HG02981 (cell line): ENCODE measurements around the gene ZNF235.
"Not testable (repeated sequence)": the region's sequence is repeated elsewhere in the genome, so short reads cannot be mapped to it uniquely, and the experiment has no call there.

Experiments used
- ATAC-seq: cut with Tn5 transposase; IDR thresholded peaks from one replicate; pipeline ENCODE4 v1.9.1; 2021; ENCODE audit warnings: mild to moderate bottlenecking, moderate library complexity; ENCODE audit not compliant: unreplicated experiment

The ZNF235 gene

DNA sequence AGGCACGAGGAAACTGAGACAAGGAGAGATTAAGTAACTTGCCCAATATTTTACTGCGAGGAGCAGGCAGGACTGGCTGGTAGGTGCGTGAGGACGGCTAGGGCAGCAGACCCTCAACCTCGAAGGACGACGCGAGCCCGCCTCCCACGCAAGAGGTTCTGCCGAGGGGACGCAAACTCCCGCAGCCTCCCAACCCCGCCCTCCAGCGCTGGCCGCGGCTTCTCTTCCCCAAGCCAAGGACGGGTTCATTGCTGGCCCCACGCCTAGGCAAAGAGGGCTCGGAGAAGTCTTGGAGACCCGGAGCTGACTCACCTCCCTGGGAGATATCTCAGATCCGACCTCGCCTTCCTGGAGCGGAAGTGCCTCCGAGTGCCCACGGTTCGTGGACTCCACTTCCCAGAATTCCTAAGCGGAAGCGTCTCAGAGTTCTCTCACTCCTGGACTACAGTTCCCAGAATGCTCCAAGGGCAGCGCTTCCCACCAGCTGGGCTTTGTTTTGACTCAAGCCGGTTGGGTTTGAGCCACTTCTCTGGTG is at the start of gene ZNF235:
TSS of gene ZNF235 (minus strand) at position 367 of the 535 bp plus-strand sequence. CDS start 1,621 bp downstream, outside the sequence.
- peak; percentile 86 for ATAC-seq

DNA sequence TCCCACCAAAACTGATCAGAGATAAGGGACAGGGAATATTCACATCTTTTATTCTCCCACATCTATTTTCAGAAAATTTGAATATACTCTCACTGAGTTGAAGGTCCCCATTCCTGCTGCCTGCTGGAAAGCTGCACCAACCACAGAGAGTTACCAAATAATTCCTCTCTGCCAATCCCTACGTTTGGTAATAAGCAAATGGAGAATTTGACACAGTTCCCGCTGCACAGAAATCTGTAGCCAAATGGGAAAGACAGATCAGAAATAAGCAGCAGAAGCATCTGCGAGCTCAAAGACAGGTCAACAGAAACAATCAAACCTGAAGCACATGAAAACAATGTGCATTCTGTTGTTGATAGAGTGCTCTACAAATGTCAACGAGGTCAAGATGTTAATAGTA is 41.7 kb upstream of the ZNF235 start:
- no peak for ATAC-seq

DNA sequence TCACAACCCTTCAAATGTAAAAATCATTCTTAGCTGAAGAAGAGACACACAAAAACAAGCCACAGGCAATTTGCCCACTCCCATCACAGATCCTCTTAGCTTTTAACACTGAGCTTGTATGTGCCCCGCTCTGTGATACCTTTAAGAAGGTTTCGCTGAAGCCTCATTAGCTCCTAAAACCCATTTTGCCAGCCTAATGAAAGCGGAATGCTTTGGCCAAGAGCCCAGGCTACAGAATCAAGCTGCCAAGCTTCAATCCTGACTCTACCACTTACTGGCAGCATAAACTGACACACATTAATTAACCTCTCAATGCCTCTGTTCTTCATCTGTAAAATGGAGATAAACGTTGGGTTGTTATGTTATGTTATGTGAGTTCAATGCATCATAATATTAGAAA is 41.1 kb upstream of the ZNF235 start:
- ATAC-seq = no peak

- ATAC-seq = no peak
Measured at GRCh38 chr19:44344255-44344654, 39.4 kb upstream of the ZNF235 start.

DNA sequence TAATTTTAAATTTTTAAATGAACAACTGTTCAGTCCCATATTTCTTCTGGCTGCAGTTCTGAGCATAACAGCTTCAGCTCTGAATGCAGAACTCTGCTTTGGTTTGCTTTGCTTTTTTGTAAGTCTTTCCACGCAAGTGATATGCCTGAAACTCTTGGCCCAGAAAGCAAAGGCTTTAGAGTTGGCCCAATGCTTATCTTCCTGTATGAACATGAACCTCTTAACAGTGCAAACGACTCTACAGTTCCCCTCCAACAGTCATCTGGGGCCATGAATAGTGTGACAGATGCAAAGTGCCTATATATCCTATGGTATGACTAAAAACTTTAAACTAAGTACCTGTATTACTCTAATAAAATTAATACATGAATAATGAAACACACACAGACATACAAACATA is 37.0 kb upstream of the ZNF235 start:
- ATAC-seq = no peak

DNA sequence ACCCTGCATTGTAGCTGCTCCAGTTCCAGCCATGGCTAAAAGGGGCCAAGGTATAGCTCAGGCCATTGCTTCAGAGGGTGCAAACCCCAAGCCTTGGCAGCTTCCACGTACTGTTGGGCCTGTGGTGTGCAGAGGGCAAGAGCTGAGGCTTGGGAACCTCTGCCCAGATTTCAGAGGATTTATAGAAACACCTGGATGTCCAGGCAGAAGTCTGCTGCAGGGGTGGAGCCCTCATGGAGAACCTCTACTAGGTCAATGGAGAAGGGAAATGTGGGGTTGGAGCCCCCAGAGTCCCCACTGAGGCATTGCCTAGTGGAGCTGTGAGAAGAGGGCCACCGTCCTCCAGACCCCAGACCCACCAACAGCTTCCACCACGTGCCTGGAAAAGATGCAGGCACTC is 29.8 kb upstream of the ZNF235 start:
- not testable (repeated sequence) for ATAC-seq

DNA sequence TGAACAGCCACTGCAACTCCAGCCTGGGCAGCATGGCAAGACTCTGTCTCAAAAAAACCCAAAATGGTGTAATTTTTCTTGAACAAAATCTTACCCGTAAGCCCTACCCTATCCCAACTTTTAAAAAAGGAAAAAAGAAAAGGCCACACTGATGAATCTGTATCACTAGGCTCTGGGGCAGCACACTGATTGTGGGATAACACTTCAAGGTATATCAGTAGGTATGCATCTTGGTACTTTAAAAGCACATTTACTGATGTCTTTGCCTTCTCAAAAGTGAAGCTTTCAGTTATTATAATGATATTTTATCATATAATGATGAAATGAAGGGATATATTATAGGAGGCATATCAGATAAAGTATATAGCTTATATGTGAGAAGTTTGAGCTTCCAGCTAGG is 27.3 kb upstream of the ZNF235 start:
- ATAC-seq = no peak

DNA sequence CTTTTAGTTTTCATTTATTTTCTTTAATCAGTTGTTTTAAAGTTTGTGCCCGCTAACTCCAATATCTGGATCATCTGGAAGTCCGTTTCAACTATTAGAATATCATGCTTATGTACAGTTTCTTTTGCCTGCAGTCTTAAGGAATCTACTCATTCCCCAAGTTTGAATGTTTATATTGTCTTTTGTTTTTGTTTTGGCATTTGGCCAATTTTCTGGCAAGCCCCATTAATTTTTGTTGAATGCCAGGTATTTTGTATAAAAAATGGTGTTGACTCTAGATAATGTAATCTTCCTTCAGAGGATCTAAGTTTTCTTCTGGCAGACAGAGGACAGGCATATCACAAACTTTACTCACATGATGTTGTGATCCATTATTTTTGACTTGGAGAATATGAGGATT is 11.1 kb upstream of the ZNF235 start:
- no peak for ATAC-seq

DNA sequence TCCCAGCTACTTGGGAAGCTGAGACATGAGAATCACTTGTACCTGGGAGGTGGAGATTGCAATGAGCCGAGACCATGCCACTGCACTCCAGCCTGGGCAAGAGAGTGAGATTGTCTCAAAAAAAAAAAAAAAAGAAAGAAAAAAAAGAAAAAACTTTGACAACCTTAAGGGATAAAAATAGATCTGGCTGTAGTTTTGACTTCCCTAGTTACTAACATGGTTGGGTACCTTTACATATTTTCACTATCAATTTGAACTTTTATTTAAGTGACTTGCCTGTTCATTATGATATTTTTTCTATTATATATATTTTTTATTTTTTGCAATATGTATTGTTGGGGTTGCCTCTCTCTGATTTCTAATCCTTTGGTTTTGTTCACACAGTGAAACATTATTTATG is 8.4 kb upstream of the ZNF235 start:
- no peak for ATAC-seq

DNA sequence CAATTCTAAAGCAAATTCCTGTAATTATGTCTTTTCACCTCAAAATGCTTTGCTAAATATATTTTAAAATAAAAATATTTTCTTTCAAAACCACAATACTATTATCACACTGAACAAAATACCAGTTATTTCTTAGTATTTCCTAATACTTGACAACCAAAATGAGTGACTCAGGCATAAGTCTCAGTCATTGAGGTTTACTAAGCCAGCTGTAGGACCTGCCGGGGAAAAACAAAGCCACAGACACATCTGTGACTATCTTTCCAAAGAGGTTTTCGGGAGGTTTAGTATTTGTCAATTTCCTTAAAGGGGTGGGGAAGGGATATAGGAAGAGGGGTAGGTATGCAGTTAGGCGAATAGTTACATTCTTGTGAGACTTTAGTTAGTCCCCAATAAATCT is 3.2 kb upstream of the ZNF235 start:
- ATAC-seq = no peak

- ATAC-seq = no peak
Measured at GRCh38 chr19:44306283-44306682, 1.5 kb upstream of the ZNF235 start.

DNA sequence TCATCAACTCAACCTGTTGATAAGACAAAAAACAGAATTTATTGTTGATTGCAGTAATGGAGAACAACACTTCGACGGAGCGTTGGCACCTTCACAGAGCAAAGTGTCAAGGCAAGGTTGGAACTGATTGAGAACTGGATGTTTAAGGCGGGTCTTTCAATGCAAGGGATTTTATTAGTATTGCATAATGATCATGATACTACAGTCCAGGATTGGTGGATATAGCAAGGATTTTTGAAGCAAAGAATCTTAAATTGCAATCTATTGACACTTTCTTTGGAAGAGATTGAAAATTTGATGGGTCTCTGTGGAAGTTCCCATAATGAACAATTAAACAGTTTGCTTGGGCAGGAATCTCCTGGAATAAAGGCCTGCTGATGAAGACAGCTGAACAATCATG is 632 bp upstream of the ZNF235 start:
- no peak for ATAC-seq

DNA sequence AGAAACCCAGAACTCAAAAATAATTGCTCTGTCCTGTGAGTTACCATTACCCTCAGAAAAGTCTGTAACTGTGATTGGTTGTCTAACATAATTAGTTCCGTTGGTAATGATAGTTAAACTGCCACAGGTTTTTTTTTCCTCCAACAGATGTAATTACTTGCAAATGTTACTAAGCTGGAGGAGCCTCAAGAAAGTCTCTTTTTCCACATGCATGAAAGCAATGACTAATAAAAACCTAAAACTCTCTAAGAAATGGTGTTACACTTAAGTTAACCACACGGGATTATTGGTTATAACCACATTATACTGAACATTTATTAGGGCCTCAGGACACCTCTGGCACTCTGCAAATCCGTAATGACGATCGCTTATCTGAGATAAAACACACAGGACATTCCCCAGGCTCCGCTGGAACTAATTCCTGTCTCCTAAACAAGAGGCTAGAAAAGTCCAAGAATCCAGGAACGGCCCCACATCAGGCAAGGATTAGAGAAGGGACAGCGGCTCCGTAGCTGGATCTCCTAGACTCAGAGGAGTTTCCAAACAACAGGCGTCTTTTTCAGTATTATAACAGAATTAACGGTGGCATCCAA is 753 bp downstream of the ZNF235 start:
- ATAC-seq = no peak

DNA sequence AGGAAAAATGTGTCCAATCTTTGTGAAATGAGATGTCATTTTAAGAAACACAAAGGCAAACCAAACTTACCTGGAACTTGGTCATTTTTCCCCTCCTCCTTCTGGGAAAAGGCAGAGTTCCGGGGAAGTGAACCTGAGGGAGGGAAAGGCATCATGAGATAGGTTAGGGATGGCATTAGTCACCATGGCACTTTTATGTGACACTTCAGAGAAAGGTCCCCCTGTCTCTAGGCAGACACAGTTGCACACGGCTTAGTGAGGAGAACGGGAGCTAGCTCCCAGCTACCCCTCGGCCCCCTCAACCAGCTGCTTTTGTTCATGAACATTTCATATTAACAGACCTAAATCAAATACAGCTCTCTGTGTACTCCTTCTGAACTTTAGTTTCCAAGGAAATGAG is 1.5 kb downstream of the ZNF235 start:
- no peak for ATAC-seq

DNA sequence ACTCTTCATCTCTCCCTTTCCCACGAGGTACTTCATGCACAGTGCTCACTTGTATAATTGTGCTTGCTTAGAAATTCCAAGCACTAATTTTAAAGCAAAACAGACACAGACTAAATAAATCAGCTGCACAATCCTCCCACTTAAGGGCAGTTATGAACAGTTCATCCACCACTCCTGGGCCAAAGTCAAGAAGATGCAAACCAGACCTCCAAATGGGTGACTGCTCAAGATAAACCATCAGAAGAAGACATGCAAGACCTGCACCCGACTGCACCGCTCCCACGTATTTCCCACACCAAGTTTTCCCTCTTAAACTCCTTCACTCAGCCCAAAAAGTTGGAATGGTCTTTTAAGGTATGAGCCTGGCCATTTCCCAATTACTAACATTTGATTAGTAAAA is 19.9 kb downstream of the ZNF235 start:
- no peak for ATAC-seq

DNA sequence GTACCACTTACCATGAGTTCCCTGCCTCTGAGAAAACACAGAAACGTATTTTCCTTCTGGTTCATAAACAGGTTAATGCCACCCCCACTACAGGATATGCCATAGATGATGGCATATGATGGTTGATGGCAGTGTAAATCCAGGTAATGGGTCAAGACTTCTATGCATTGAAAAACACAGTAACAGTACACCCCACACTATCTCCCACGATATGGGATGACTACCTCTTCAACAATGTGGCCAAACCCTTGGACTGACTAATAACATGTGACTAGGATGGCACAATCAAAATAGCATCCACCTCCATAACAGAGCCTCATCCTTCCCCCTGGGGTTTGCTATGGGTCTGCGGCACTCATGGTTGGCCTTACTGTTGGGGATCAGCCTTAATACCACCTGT is 22.0 kb downstream of the ZNF235 start:
- no peak for ATAC-seq

- ATAC-seq = no peak
Measured at GRCh38 chr19:44280916-44281315, 23.9 kb downstream of the ZNF235 start.

GRCh38 chr19:44278181-44278690 is 26.6 kb downstream of the ZNF235 start:
- ATAC-seq = no peak

DNA sequence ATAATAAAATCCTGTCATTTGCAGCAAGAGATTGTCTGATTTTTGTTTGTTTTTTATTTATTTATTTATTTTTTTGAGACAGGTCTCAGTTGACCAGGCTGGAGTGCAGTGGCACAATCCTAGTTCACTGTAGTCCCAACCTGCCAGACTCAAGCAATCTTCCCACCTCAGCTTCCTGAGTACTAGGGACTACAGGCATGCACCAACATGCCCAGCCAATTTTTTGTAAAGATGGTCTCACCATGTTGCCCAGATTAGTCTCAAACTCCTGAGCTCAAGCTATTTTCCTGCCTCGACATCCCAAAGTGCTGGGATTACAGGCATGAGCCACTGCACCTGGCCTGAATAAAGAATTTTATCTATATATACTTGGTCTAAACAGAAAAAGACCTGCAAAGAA is 27.5 kb downstream of the ZNF235 start:
- ATAC-seq = no peak

GRCh38 chr19:44260695-44261446 is 44.0 kb downstream of the ZNF235 start:
- ATAC-seq = no peak

DNA sequence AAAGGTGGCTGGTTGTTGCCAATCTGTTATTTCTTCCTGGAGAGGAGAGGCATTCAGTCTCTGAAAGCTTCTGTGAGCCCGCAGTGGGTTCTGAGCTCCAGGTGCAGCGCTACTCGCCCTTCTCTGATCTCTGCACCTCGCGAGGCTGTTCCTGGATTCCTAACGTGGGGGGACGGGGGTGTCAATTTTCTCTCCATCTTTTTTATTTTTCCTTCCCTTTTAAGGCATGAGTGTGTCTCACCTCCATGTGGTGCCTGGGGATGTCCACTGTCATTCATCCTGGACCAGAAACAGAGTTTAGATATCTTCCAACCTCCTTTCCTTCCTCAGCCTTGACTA is 44.5 kb downstream of the ZNF235 start:
- no peak for ATAC-seq

- ATAC-seq = no peak
Measured at GRCh38 chr19:44258835-44259413, 45.9 kb downstream of the ZNF235 start.
